Measurements from ENCODE around the gene GAP43.

GAP43 gene

DNA sequence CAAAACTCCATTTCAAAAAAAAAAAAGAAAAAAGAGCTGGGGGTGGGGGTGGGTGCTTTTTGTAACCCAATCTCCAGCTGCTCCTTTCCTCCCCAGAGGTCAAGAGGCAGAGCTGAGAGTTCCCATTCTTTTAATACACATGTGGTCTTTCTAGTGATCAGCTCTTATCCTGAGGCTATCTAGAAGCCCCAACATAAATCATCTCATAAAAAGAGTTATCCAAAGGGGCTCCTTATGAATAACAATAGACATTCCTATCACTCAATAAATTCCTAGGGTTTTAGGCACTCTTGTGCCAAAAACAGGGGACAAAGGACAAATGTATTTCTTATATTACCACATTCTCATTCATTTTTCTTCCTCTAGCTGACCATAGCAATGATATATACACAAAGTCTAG, 25.1 kb upstream of the GAP43 start:
- Histone ChIP-seq H3K27me3 (ENCODE audit: control insufficient read depth, low read length) (no peaks in the 10 kb centered on the region), H3K9me3 (ENCODE audit: control insufficient read depth, insufficient read depth, low read length) (no peaks in the 10 kb centered on the region), H3K79me2 (ENCODE audit: control insufficient read depth, low read length) (no peaks in the 10 kb centered on the region), H3K27ac (ENCODE audit: low read depth, low read length) (no peak overlapping the region), H3K4me3 (ENCODE audit: low read length) (no peak overlapping the region), H3K4me2 (ENCODE audit: low read length) (no peak overlapping the region), H3K9me2 (replicated peaks; ENCODE audit: control insufficient read depth, low read length) (no peaks in the 10 kb centered on the region), H3K4me1 (ENCODE audit: control insufficient read depth, low read length) (no peaks in the 10 kb centered on the region), H3K36me3 (ENCODE audit: control insufficient read depth, low read length) (no peaks in the 10 kb centered on the region), H3F3A (ENCODE audit: control insufficient read depth, insufficient read depth) (no peaks in the 10 kb centered on the region), H4K20me1 (ENCODE audit: control insufficient read depth, insufficient read depth, low read depth, low read length) (no peaks in the 10 kb centered on the region)
- TF ChIP-seq, protein P1, sequence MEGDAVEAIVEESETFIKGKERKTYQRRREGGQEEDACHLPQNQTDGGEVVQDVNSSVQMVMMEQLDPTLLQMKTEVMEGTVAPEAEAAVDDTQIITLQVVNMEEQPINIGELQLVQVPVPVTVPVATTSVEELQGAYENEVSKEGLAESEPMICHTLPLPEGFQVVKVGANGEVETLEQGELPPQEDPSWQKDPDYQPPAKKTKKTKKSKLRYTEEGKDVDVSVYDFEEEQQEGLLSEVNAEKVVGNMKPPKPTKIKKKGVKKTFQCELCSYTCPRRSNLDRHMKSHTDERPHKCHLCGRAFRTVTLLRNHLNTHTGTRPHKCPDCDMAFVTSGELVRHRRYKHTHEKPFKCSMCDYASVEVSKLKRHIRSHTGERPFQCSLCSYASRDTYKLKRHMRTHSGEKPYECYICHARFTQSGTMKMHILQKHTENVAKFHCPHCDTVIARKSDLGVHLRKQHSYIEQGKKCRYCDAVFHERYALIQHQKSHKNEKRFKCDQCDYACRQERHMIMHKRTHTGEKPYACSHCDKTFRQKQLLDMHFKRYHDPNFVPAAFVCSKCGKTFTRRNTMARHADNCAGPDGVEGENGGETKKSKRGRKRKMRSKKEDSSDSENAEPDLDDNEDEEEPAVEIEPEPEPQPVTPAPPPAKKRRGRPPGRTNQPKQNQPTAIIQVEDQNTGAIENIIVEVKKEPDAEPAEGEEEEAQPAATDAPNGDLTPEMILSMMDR (IDR thresholded peaks at IDR 0.05; ENCODE audit: low read depth, low read length, poor library complexity, severe bottlenecking), result no peak
- no peak for TF ChIP-seq EZH2phosphoT487 (IDR thresholded peaks at IDR 0.05; ENCODE audit: borderline replicate concordance, low read length)

DNA sequence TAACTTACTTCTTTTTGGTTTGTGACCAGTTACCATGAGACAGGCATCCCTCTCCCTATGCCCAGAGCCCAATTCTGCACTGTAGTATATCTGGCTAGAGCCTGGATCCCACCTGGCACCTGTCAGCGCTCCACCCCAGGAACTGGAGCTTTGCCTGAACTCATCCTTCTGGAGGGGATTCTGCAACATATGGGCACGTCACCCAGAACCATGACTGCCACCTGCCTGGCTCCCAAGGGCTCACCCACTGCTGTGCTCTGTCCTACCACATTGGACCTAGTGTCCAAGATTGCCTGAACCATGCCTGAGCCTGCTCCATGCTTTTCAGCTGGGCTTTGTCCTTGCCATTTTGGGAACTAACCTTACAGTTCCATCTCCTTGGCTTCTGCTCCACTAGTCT, 21.1 kb upstream of the GAP43 start:
- peaks cover 3% of the 10 kb centered on the region; the same call in 1 of the 2 replicates for H3K27me3 ChIP-seq (ENCODE audit: control insufficient read depth, low read length)
- H3K9me2 ChIP-seq (replicated peaks; ENCODE audit: control insufficient read depth, low read length), result no peaks in the 10 kb centered on the region
- no peaks in the 10 kb centered on the region for H3K36me3 ChIP-seq (ENCODE audit: control insufficient read depth, low read length)
- H3F3A ChIP-seq (ENCODE audit: control insufficient read depth, insufficient read depth), result no peaks in the 10 kb centered on the region
- no peaks in the 10 kb centered on the region for H3K4me1 ChIP-seq (ENCODE audit: control insufficient read depth, low read length)
- no peaks in the 10 kb centered on the region for H3K79me2 ChIP-seq (ENCODE audit: control insufficient read depth, low read length)
- no peaks in the 10 kb centered on the region for H4K20me1 ChIP-seq (ENCODE audit: control insufficient read depth, insufficient read depth, low read depth, low read length)
- TF ChIP-seq EZH2phosphoT487 (IDR thresholded peaks at IDR 0.05; ENCODE audit: borderline replicate concordance, low read length), result no peak
- TF ChIP-seq, protein P1 (IDR thresholded peaks at IDR 0.05; ENCODE audit: low read depth, low read length, poor library complexity, severe bottlenecking), result no peak
- H3K4me2 ChIP-seq (ENCODE audit: low read length), result no peak overlapping the region
- no peaks in the 10 kb centered on the region for H3K9me3 ChIP-seq (ENCODE audit: control insufficient read depth, insufficient read depth, low read length)
- no peak overlapping the region for H3K27ac ChIP-seq (ENCODE audit: low read depth, low read length)
- H3K4me3 ChIP-seq (ENCODE audit: low read length), result no peak overlapping the region

DNA sequence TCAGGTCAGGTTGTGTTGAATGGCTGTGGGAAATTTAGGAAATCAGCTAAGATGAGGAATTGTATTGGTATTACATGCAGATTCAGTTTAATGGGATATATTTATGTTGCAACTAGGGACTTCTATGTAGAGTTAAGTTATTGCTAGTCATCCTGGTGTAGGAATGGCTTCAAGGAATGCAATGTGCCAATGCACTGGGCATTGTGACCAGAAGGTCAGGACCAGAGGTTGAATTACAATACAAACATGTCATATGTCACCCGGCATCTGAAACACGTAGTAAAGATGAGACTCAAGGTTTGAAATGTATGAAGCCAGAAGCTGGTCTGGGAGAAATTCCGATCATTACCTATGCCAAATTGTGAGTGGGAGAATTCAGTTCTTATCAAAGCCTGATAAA, 11.7 kb upstream of the GAP43 start:
- no peaks in the 10 kb centered on the region for H3K4me1 ChIP-seq (ENCODE audit: control insufficient read depth, low read length)
- H3K9me3 ChIP-seq (ENCODE audit: control insufficient read depth, insufficient read depth, low read length), result no peaks in the 10 kb centered on the region
- no peaks in the 10 kb centered on the region for H4K20me1 ChIP-seq (ENCODE audit: control insufficient read depth, insufficient read depth, low read depth, low read length)
- H3K27ac ChIP-seq (ENCODE audit: low read depth, low read length), result no peak overlapping the region
- H3K9me2 ChIP-seq (replicated peaks; ENCODE audit: control insufficient read depth, low read length), result no peaks in the 10 kb centered on the region
- no peaks in the 10 kb centered on the region for H3F3A ChIP-seq (ENCODE audit: control insufficient read depth, insufficient read depth)
- H3K4me2 ChIP-seq (ENCODE audit: low read length), result no peak overlapping the region
- no peak for TF ChIP-seq EZH2phosphoT487 (IDR thresholded peaks at IDR 0.05; ENCODE audit: borderline replicate concordance, low read length)
- TF ChIP-seq, protein P1 (IDR thresholded peaks at IDR 0.05; ENCODE audit: low read depth, low read length, poor library complexity, severe bottlenecking), result no peak
- no peak overlapping the region for H3K4me3 ChIP-seq (ENCODE audit: low read length)
- H3K27me3 ChIP-seq (ENCODE audit: control insufficient read depth, low read length), result no peaks in the 10 kb centered on the region
- no peaks in the 10 kb centered on the region for H3K79me2 ChIP-seq (ENCODE audit: control insufficient read depth, low read length)
- no peaks in the 10 kb centered on the region for H3K36me3 ChIP-seq (ENCODE audit: control insufficient read depth, low read length)
